ENCODE results near the gene CSTPP1.

DNA sequence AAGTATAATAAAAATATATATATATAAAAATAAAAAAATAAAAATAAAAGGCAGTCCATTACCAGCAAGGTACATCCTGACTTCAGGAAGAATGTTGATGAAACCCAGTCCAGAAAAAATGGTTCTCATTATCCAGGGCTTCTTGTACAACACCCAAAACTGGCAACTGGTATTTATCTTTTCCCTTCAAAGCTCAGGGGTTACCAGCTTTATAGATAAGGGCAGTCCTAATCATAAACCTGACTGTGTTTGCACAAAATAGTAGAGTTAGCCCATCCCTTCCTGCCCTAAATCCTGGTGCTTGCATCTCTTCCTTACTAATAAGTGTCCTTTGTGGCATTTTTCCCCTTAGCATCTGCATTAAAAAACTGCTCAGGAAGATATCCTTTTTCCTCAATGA lies 97.5 kb downstream of the CSTPP1 start:
- TF ChIP-seq, protein P1, sequence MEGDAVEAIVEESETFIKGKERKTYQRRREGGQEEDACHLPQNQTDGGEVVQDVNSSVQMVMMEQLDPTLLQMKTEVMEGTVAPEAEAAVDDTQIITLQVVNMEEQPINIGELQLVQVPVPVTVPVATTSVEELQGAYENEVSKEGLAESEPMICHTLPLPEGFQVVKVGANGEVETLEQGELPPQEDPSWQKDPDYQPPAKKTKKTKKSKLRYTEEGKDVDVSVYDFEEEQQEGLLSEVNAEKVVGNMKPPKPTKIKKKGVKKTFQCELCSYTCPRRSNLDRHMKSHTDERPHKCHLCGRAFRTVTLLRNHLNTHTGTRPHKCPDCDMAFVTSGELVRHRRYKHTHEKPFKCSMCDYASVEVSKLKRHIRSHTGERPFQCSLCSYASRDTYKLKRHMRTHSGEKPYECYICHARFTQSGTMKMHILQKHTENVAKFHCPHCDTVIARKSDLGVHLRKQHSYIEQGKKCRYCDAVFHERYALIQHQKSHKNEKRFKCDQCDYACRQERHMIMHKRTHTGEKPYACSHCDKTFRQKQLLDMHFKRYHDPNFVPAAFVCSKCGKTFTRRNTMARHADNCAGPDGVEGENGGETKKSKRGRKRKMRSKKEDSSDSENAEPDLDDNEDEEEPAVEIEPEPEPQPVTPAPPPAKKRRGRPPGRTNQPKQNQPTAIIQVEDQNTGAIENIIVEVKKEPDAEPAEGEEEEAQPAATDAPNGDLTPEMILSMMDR (conservative IDR thresholded peaks at IDR 0.05): no peak
- no peak for TF ChIP-seq EZH2 (IDR thresholded peaks at IDR 0.05; ENCODE audit: low read depth)
